Cardiac atrium fibroblast (primary cell): ENCODE data around the gene NGLY1. TPM values are rescaled to one million over a fixed set of nuclear protein-coding genes. Genes with fewer than 3 reads are reported as not detected.

Experiments
- total RNA-seq: library from RNA; depleted of rRNA; stranded (reverse); fragments of >200 nt; gene quantifications from 2 replicates; pipeline ENCODE4 v1.2.3, GENCODE V29; 2015

NGLY1 gene
- total RNA-seq = 23.3 and 27.6 TPM in 2 replicates

DNA sequence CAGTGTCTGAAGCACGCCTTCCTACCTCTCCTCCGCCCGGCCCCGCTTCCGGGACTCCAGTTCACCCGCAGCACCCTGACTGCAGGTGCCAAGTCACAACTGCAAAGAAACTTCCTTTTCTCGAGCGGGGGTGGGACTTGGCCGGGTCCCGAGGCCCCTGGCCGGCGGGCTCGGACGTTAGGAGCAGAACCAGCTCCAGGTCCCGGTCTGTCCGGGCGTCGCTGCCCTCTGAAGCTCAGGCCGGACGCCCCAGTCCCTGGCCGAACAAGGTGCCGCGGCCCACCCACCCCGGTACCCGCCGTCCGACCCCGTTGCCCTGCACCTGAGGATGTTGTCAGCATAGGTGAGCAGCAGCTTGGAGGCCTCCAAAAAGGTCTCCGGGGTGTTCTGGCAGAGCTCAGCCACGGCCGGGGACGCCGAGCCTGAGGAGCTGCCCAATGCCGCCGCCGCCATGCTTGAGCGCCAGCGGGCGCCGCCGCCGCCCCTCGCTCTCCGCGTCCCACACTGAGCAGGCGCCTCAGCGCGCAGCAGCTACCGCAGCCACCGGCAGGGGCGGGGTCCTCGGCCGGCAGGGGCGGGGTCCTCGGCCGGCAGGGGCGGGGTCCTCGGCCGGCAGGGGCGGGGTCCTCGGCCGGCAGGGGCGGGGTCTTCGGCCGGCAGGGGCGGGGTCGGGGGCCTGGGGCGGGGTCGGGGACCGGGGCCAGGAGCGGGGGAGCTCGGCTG is at the start of gene NGLY1:
Gene NGLY1 (minus strand): TSS at position 506 of the 723 bp plus-strand sequence. CDS start 53 bp downstream, at position 453.

GRCh38 chr3:25789596-25790556 is 6.6 kb upstream of the NGLY1 start, which contains the start of gene OXSM:
Gene OXSM, plus strand, starts transcription at chr3:25790090. Its CDS starts 931 bp downstream, at chr3:25791021.

Other genes with a start within 250 kb of the NGLY1 start
- 46.8 and 53.1 TPM in 2 replicates for gene TOP2B, start 118.5 kb downstream of the NGLY1 start, total RNA-seq
- 4.9 and 9.4 TPM in 2 replicates for gene OXSM, start 6.6 kb upstream of the NGLY1 start, total RNA-seq